Tibial nerve (tissue), 4 donors: ENCODE data around the gene TFG. TPM values are rescaled to one million over a fixed set of nuclear protein-coding genes. Genes with fewer than 3 reads are reported as not detected.

Source experiments
- DNase-seq, 2 donors: peaks; one replicate each; pipeline ENCODE4 v3.0.0-alpha.2; 2019; ENCODE audit warnings: low spot score in 2 of 2
- H3K27ac ChIP-seq, 4 donors: fragments of 200-600 bp; sonication (generic) in 3 of 4; one replicate each; pipeline ENCODE4 v1.5.1; 2017 to 2019; ENCODE audit warnings: mild to moderate bottlenecking in 1 of 4
- H3K27me3 ChIP-seq, 2 donors: fragments of 200-600 bp; sonication (generic) in 1 of 2; one replicate each; pipeline versions ENCODE4 v1.5.1 to v1.6.0; 2017 to 2019
- H3K36me3 ChIP-seq, 3 donors: fragments of 200-600 bp; sonication (generic); one replicate each; pipeline ENCODE4 v1.5.1; 2018 to 2019
- H3K4me1 ChIP-seq, 4 donors: fragments of 200-600 bp; sonication (generic) in 3 of 4; one replicate each; pipeline ENCODE4 v1.5.1; 2017 to 2019
- H3K4me3 ChIP-seq, 4 donors: fragments of 200-600 bp; sonication (generic) in 3 of 4; one replicate each; pipeline ENCODE4 v1.5.1; 2017 to 2019; ENCODE audit warnings: mild to moderate bottlenecking in 1 of 4, moderate library complexity in 1 of 4
- H3K9me3 ChIP-seq, 4 donors: fragments of 200-600 bp; sonication (generic) in 3 of 4; one replicate each; pipeline ENCODE4 v1.5.1; 2017 to 2019
- EP300 ChIP-seq, 2 donors: sonication (generic); formaldehyde crosslinking; IDR thresholded peaks; one replicate each; pipeline ENCODE4 v1.6.1; 2017; ENCODE audit warnings: antibody characterized with exemption in 2 of 2, mild to moderate bottlenecking in 1 of 2
- POLR2A ChIP-seq, 2 donors: fragments of 450-650 bp; IDR thresholded peaks; one replicate each; pipeline ENCODE4 v1.6.1; 2017; ENCODE audit warnings: antibody characterized with exemption in 2 of 2, mild to moderate bottlenecking in 2 of 2, moderate library complexity in 2 of 2
- WGBS, 2 donors: methylation state at CpG; one replicate each; pipeline ENCODE4 v1.1.5; 2018; 5-methylcytosine and 5-hydroxymethylcytosine counted together
- total RNA-seq, 4 donors: library from RNA; depleted of rRNA; stranded (reverse); fragments of >200 nt; gene quantifications; one replicate each; pipeline ENCODE4 v1.1.0, GENCODE V29; 2016
- TF ChIP-seq, protein P1 (sequence below), 5 experiments: fragments of 200-600 bp in 3 of 5; fragments of 450-650 bp in 2 of 5; sonication (generic) in 3 of 5; IDR thresholded peaks; one replicate each; pipeline ENCODE4 v1.5.1; 2016 to 2019; ENCODE audit warnings: antibody characterized with exemption in 5 of 5, mild to moderate bottlenecking in 3 of 5, moderate library complexity in 2 of 5

TFG gene
- total RNA-seq, 4 donors from 2014 or later = 50.8 to 80.8 (median 62.8) TPM

GRCh38 chr3:100702082-100702979 is 7.0 kb upstream of the TFG start:
- H3K4me3 ChIP-seq = no peak overlapping the region
- WGBS, 2 donors = 74 to 78% methylated on average over 4 of the region's 4 CpGs
- no peak for DNase-seq
- TF ChIP-seq EP300 (IDR thresholded peaks at IDR 0.05) (no peak), POLR2A (IDR thresholded peaks at IDR 0.05) (no peak)
- TF ChIP-seq, protein P1, sequence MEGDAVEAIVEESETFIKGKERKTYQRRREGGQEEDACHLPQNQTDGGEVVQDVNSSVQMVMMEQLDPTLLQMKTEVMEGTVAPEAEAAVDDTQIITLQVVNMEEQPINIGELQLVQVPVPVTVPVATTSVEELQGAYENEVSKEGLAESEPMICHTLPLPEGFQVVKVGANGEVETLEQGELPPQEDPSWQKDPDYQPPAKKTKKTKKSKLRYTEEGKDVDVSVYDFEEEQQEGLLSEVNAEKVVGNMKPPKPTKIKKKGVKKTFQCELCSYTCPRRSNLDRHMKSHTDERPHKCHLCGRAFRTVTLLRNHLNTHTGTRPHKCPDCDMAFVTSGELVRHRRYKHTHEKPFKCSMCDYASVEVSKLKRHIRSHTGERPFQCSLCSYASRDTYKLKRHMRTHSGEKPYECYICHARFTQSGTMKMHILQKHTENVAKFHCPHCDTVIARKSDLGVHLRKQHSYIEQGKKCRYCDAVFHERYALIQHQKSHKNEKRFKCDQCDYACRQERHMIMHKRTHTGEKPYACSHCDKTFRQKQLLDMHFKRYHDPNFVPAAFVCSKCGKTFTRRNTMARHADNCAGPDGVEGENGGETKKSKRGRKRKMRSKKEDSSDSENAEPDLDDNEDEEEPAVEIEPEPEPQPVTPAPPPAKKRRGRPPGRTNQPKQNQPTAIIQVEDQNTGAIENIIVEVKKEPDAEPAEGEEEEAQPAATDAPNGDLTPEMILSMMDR (IDR thresholded peaks at IDR 0.05) = no peak
- no peaks in the 10 kb centered on the region for H3K9me3 ChIP-seq
- no peaks in the 10 kb centered on the region for H3K4me1 ChIP-seq
- no peaks in the 10 kb centered on the region for H3K36me3 ChIP-seq
- H3K27me3 ChIP-seq = peaks cover 0 to 2% of the 10 kb centered on the region in 2 donors
- H3K27ac ChIP-seq = no peak overlapping the region

DNA sequence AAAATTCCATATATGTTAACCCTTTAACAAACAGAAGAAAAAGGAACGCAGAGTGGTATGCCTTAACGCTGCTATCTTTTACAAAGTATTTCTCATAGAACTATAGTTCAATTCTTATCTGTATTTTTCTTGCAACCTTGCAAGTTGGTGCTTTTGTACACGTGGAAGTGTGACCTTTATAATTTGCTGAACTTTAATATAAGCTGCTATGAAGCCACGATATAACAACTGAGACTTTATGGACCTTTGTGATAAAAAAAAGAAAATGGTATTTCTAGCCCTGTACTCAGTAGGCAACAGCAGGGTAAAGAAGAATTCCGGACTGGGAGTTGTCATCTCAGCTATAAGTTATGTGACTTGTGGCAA is 6.3 kb upstream of the TFG start:
- Histone ChIP-seq H3K4me3 (no peak overlapping the region), H3K9me3 (no peaks in the 10 kb centered on the region), H3K27ac (no peak overlapping the region), H3K27me3 (peaks cover 0 to 2% of the 10 kb centered on the region in 2 donors), H3K36me3 (no peaks in the 10 kb centered on the region), H3K4me1 (no peaks in the 10 kb centered on the region)
- 73 to 76% methylated on average over 5 of the region's 5 CpGs for WGBS, 2 donors
- no peak for DNase-seq
- TF ChIP-seq, protein P1 (IDR thresholded peaks at IDR 0.05) = no peak
- TF ChIP-seq EP300 (IDR thresholded peaks at IDR 0.05) (no peak), POLR2A (IDR thresholded peaks at IDR 0.05) (no peak)

DNA sequence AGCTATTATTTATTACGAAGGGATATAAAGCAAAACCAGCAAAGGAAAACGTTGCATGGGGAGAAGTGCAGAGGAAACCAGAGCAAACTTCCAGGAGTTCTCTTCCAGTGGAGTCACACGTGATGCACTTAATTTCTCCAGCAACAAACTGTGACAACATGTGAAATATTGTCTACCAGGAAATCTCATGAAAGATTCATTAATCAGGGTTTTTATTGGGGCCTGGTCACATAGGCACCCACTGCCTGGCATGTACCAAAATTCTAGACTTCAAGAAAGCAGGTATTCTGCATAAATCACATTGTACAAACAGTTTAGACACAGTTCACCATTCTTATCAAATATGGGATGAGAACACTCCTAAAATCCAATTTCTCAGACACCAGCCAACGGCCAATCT is 5.4 kb upstream of the TFG start:
- H3K9me3 ChIP-seq = no peaks in the 10 kb centered on the region
- no peak overlapping the region for H3K27ac ChIP-seq
- peaks cover 0 to 2% of the 10 kb centered on the region in 2 donors for H3K27me3 ChIP-seq
- H3K36me3 ChIP-seq = no peaks in the 10 kb centered on the region
- peaks cover 0 to 5% (median 0%) of the 10 kb centered on the region in 4 donors for H3K4me1 ChIP-seq
- 74 to 75% methylated on average over 4 of the region's 4 CpGs for WGBS, 2 donors
- DNase-seq = no peak
- TF ChIP-seq POLR2A (IDR thresholded peaks at IDR 0.05) (no peak), EP300 (IDR thresholded peaks at IDR 0.05) (no peak)
- TF ChIP-seq, protein P1 (IDR thresholded peaks at IDR 0.05) = no peak
- no peak overlapping the region for H3K4me3 ChIP-seq

DNA sequence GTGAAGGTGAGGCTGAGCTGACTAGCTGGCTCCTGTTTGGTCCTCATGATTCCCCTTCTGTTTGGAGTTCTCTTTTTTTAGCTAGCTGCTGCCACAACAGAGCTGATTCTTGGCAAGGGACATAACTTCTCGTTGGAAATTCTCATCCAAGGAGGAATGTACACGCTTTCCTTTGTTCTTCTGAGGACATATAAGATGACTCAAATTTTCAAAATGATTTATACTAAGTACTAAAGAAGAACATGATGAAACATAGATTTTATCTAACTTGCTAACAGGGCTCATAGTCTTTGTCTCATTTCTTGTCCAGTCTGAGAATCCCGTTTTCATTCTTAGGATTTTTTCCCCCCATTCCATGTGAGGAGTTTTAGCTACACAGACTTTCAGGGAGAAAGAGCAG is 2.9 kb upstream of the TFG start:
- Histone ChIP-seq H3K4me3 (no peak overlapping the region), H3K4me1 (peaks cover 0 to 17% (median 5%) of the 10 kb centered on the region in 4 donors), H3K36me3 (no peaks in the 10 kb centered on the region), H3K27ac (no peak overlapping the region), H3K9me3 (no peaks in the 10 kb centered on the region), H3K27me3 (peaks cover 0 to 2% of the 10 kb centered on the region in 2 donors)
- no peak for DNase-seq
- TF ChIP-seq POLR2A (IDR thresholded peaks at IDR 0.05) = no peak
- TF ChIP-seq EP300 (IDR thresholded peaks at IDR 0.05) = no peak
- TF ChIP-seq, protein P1 (IDR thresholded peaks at IDR 0.05) = no peak
- 71 to 79% methylated on average over 3 of the region's 3 CpGs for WGBS, 2 donors

DNA sequence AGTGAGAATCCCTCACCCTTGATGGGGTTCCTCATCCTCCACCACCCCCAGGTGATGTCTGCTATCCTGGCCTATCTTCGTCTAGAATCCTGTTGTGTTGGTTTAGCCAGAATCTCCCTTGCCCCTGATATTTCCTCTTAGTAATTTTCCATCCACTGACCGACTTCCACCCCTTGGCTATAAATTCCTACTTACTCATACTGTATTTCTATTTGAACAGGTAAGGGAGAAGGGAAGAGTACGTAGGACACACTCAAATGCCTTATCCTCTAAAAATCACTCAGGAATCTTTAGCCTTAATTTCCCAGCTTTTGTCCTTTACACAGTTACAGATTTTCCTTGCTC is 678 bp upstream of the TFG start:
- no peaks in the 10 kb centered on the region for H3K27me3 ChIP-seq
- 89 to 93% methylated on average over 3 of the region's 3 CpGs for WGBS, 2 donors
- H3K4me3 ChIP-seq = peak overlapping the region; percentile 46 to 95 (median 87)
- peaks cover 0 to 36% (median 9%) of the 10 kb centered on the region in 4 donors for H3K4me1 ChIP-seq
- TF ChIP-seq, protein P1 (IDR thresholded peaks at IDR 0.05) = no peak
- TF ChIP-seq EP300 (IDR thresholded peaks at IDR 0.05) (no peak), POLR2A (IDR thresholded peaks at IDR 0.05) (no peak)
- peak overlapping the region; percentile 92 to 99 (median 96) for H3K27ac ChIP-seq
- H3K9me3 ChIP-seq = no peaks in the 10 kb centered on the region
- peaks cover 0 to 2% (median 0%) of the 10 kb centered on the region in 3 donors for H3K36me3 ChIP-seq
- DNase-seq = no peak
